Dermis blood vessel endothelial cell (primary cell): ENCODE data around the gene HSPBAP1. TPM values are rescaled to one million over a fixed set of nuclear protein-coding genes. Genes with fewer than 3 reads are reported as not detected.
"Not testable (repeated sequence)": the region's sequence is repeated elsewhere in the genome, so short reads cannot be mapped to it uniquely, and the experiment has no call there.

Experiments used
- DNase-seq: peaks from one replicate; pipeline ENCODE4 v3.0.0; 2010
- total RNA-seq: library from RNA; depleted of rRNA; stranded (reverse); fragments of >200 nt; gene quantifications from 2 replicates; pipeline ENCODE4 v1.2.3, GENCODE V29; 2014

Gene HSPBAP1
- total RNA-seq, 1 donor from 2014 or later, result 13.4 TPM

DNA sequence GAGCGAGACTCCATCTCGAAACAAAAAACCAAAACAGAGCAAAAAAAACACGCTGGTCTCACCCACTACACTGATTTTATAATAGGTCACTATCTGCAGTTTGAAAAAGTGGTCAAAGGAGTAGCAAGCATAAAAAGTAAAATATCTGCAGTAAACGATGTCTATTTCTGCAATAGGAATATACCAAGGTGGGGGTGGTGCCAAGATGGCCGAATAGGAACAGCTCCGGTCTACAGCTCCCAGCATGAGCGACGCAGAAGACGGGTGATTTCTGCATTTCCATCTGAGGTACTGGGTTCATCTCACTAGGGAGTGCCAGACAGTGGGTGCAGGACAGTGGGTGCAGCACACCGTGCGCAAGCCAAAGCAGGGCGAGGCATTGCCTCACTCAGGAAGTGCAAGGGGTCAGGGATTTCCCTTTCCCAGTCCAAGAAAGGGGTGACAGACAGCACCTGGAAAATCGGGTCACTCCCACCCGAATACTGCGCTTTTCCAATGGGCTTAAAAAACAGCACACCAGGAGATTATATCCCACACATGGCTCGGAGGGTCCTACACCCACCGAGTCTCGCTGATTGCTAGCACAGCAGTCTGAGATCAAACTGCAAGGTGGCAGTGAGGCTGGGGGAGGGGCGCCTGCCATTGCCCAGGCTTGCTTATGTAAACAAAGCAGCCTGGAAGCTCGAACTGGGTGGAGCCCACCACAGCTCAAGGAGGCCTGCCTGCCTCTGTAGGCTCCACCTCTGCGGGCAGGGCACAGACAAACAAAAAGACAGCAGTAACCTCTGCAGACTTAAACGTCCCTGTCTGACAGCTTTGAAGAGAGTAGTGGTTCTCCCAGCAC lies 60.7 kb downstream of the HSPBAP1 start:
- DNase-seq, result not testable (repeated sequence)

DNA sequence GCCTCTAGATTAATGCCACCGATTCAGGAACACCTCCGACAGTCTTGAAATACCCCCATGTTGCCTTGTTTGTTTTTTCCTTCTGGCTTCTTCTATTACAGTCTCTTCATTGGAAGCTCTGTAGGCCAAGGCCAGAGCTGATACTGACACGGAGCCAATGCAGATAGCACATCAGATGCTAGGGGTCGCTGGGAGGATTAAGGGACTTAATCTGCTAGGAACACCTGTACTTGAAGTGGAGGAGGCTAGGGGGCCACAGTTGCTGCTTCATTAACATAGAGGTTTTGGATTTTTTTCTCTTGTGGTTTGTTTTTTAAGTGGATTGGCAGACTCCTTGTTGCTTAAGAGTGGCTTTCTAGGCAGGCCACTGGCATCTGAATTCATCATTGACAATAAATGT lies 63.4 kb downstream of the HSPBAP1 start:
- DNase-seq, result no peak

DNA sequence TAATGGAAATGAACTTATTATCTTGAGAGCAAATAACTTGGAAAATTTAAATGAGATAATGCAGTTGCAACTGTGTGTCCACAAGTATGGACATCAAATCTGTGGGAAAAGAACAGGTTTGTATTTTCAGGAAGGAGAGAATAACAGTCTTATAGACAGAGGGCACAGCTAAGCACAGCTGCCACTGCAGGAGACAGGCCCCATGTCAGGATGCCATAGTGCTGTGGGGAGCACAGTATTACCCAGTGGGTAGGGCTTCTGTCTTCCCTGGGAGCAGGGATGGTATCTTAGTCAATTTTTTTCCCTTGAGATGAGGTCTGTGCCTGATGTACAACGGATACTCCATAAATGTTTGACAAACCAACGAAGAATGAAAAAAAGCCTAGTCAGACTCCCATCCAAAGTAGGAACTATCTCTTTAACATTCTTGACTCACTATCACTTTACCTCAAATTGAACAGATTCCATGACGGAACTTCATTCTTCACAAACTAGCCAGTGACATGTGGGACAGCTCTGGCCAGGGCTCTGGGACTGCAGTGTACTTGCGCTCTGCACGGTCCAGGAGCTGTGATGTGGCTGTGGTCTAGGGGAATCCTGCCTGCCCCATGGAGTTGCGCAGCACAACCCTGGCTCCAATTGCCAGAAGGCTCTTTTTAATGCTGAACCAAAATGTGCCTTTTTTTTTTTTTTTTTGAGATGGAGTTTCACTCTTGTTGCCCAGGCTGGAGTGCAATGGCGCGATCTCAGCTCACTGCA lies 64.7 kb downstream of the HSPBAP1 start:
- no peak for DNase-seq

DNA sequence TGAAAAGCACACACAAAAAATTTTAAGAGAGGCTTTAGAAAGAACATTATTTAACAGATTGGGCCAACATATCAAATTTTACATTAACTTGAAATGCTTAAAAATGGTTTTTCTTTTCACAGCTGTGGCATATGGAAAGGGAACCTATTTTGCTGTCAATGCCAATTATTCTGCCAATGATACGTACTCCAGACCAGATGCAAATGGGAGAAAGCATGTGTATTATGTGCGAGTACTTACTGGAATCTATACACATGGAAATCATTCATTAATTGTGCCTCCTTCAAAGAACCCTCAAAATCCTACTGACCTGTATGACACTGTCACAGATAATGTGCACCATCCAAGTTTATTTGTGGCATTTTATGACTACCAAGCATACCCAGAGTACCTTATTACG lies 65.4 kb downstream of the HSPBAP1 start:
- DNase-seq, result no peak

DNA sequence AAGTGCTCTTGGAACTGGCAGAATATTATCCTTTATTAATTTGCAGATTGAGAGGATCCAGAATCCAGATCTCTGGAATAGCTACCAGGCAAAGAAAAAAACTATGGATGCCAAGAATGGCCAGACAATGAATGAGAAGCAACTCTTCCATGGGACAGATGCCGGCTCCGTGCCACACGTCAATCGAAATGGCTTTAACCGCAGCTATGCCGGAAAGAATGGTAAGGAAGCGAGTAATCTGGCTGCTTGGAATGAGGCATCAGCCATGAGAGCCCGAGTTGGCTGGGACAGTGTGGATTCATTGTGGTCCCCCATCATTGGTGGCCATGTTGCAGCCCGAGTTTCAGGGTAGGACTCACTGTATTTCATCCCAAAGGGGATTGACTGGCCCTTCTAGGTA lies 65.9 kb downstream of the HSPBAP1 start:
- no peak for DNase-seq

DNA sequence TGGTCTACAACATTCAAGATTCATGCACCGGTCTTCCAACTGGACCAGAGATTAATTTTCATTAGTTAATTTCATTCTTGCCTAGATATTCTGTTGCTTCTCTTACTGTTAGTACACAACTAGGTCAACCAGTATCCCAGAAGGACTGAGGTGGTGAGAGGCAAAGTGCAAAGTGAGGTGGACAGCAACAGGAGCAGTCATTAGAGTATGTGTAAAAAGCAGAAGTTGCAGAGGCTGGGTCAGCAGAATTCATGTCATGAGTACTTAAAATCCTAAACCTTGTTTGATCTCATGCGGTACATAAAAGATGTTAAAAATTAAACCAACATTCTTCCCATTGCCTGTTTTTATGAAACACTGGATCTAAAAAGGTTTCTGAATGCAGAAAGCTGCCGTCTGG lies 66.3 kb downstream of the HSPBAP1 start:
- no peak for DNase-seq

DNA sequence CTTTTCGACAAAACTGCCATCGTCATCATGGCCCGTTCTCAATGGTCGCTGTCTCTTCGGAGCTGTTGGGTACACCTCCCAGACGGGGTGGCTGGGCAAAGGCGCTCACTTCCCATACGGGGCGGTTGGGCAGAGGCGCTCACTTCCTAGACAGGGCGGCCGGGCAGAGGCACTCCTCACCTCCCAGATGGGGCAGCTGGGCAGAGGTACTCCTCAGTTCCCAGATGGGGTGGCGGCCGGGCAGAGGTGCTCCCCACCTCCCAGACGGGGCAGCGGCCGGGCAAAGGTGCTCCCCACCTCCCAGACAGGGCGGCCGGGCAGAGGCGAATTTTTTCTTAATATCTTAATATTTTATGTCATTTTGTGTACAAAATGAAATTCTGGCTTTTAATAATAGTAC lies 68.5 kb downstream of the HSPBAP1 start:
- no peak for DNase-seq

DNA sequence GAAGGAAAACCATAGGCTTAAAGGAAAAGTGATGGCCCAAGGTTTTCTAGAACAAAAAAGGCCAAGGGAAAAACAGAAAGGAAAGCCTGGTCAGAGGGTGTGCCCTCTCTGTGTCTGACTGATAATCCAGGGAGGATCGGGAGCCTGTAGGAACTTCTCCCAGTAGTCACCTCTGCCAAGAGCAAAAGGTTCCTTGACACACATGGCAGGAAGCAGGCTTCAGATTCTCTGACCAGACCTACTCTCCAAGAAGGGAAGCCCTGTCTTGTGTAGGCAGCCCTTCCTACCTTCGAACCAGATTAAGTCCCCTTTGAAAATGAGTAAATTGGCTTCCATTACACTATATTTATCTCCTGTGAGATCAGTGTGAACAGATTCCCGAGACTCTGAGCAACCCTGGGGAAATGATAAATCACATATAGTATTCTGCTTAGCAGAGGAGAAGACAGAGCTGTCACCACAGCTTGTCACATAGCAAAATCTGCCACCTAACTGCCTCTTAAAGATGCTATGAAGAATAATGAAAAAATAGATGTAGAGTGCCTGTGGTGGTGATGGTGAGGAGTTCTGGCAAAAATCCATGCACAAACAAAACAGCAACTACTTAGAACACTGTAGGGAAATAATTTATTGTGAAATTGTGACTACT lies 74.2 kb downstream of the HSPBAP1 start:
- DNase-seq, result no peak

DNA sequence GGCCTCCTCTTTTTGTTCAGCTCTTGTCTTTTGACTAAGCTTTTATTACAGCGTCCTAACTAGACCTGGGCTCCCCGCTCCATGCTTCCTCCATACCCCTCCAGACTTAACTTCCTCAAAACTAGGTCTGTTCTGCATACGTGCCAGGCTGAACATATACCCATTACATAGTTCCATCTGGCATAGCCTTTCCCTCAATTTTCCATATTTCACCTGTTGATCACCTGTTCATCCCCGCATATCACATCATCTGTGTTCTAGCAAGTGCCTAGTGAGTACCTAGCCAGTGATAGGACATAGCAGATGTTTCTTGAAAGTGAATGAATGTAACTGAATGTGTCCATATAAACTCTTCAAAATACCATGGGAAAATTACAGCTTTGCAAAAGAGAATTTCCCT lies 77.0 kb downstream of the HSPBAP1 start:
- DNase-seq, result no peak

DNA sequence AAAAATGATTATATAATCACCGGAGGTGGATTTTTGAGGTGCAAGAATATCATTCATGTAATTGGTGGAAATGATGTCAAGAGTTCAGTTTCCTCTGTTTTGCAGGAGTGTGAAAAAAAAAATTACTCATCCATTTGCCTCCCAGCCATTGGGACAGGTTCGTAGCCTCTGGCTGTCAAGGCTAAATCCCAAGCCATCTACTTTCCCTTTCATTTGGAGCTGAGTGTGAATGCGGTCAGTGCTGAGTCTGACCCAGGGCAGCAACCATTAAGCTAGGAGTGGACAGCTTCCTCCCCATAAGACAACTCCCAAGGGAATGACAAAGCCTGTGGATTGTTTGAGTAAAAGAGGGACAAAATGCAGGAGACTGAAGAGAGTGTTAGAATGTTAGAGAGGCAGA lies 79.4 kb downstream of the HSPBAP1 start:
- DNase-seq, result peak; percentile 84

DNA sequence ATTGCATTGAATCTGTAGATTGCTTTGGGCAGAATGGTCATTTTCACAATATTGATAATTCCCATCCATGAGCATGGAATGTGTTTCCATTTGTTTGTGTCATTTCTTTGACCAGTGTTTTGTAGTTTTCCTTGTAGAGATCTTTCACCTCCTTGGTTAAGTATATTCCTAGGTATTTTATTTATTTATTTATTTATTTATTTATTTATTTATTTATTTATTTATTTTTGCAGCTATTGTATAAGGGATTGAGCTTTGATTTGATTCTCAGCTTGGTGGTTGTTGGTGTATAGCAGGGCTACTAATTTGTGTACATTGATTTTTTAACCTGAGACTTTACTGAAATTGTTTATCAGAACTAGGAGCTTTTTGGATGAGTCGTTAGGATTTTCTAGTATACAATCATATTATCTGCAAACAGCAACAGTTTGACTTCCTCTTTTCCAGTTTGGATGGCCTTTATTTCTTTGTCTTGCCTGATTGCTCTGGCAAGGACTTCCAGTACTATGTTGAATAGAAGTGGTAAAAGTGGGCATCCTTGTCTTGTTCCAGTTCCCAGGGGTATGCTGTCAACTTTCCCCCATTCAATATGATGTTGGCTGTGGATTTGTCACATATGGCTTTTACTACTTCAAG lies 82.9 kb downstream of the HSPBAP1 start:
- not testable (repeated sequence) for DNase-seq

DNA sequence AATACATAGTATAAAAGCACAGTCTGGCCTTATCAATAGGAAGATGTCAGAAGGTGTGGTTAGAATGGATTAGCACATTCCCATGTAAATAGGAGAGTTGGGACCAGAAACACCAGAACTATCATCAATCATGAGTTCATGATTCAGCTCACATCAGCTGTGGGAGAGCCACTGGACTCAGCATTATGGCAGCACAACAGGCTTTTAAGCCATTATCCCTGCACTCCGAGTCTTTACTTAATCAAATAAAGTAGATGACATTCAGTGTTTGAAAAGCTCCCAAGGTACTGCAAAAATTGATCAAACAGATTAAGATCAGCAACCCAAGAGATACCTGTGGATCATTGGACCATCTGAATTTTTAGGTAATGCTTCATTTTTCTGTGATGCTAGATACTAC lies 88.3 kb downstream of the HSPBAP1 start:
- DNase-seq, result no peak

DNA sequence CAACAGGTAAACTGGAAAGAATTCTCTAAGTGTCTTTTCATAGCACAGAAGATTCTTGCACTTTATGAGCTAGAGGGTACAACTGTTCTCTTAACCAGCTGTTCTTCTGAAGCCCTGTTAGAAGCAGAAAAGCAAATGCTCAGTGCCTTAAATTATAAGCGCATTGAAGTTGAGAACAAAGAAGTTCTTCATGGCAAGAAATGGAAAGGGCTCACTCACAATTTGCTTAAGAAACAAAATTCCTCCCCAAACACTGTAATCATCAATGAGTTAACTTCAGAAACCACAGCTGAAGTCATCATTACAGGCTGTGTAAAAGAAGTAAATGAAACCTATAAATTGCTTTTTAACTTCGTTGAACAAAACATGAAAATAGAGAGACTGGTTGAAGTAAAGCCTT lies 93.4 kb downstream of the HSPBAP1 start:
- DNase-seq, result no peak

DNA sequence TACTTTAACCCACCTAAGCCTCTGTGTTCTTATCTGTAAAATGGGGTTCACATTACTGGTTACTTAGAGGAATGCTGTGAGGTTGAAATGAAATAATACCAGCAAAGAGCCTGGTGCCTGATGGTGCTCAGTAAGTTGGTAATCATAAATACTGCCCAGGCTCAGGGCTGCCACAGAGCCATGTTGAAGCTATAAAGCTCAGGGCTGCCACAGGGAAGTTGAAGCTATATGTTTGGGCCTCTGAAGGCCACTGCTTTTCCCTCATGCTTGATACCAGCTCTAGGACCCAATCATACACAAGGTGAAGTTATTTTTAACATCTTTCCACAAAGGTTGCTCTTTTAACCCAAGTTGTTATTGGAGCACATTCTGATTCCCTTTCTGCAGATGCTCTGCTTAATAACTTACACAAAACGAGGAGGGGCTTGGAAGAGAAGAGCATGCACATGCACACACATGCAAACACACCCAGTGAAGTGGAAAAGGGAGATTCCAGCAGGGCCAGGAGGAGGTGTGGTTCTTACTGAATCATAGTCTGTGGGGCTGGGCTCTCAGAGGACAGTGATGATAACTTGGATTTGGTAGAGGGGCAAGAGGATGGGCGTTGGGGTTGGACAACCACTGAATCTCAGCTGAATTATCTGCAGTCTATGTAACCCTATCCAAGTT lies 95.5 kb downstream of the HSPBAP1 start:
- no peak for DNase-seq

DNA sequence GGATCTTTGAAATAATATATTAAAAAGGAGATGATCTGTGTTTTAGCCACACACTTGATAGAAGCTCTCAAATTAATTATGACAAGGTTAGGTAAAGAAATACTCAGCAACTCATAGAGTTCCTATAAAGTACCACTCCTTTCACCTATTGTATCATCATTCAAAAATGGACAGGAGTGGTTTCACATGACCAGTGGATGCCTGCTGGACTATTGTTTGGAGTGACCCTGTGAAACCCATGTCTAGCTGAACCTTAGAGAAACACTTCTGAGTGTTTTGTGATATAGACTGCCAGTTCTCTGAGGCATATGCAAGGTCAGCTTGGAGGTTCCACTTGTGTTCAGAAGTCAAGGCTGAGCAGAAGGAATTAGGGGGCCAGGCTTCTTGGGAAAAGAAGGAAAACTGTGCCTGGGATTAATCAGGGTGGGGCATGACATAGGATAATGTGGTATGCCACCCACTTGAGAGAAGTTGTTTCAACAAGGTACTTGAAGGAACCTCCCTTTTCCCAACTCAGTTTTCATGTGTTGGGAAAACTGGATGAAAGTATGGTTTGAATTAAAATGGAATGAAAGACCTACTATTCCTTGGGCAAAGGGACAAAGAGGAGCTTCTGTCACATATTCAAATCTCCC lies 97.6 kb downstream of the HSPBAP1 start:
- DNase-seq, result no peak

DNA sequence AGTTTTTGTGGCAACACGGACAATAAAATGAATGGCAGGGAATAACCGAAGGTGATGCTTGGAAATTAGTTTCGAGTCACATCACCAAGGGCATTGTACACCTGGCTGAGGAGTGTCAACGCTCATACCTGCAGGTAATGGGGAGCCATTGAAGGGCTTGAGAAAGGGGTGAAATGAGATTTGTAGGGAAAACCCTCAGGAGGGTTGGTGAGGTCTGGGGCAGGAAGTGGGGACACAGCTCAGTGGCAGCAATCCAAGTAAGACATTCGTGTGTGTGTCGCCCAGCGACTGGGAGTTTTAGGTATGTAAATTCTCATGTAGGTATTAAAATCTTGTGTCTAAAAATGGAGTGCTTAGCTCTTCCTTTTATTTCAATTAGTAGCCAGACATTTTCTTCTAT lies 98.7 kb downstream of the HSPBAP1 start:
- no peak for DNase-seq

DNA sequence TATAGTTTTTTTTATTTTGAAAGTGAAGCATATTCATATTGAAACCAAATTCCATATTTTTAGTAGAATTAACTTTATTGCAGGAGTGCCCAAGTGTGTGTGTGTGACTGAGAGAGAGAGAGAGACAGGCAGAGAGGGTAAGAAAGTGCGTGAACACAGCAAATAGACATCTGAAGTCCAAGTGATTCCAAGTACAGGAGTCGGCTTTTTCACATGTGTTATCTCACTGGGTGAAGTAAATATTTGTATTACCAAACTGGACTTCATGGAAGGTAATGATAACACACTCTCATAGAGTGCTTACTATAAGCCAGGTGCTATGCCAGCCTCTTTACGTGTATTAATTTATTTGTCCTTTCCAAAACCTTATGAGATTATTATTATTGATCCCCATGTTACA lies 101.0 kb downstream of the HSPBAP1 start:
- DNase-seq, result no peak

DNA sequence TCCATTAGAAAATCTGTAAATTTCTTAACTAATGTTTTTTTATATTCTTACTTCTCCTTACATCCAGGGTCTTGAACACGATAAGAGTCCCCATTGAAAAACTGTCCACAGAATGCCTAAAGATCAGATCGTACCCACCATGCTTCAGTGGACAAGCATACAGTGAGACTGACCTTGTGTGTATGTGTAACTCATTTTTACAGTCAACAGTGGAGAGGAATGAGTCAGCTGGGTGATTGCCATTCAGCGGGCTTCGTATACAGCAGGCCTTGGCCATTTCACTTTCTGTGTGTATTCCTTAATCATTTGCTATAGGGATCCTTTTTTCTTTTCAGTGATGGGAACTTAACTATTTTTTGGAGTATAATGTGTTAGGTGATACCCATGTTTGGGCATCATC lies 102.4 kb downstream of the HSPBAP1 start:
- DNase-seq, result no peak

DNA sequence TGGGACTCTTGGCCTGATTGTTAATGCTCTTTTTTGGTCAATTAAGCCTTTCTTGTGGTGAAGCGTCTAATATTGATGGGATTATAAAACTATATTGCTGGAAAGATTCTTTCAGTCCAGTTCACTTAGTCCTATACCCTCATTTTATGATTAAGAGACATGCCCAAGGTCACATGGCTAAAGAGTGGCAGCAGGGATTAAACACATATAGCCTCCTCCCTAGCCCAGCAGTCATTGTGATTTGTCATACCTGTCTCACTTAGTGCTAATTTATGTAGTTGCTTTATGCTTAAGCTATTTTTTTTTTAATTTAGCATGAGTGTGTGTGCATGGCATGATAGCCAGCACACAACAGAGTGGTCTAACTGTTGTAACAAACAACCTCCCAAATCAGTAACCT lies 103.5 kb downstream of the HSPBAP1 start:
- DNase-seq, result no peak
